WTC11 (cell line): ENCODE data around the gene PRAF2. TPM values are rescaled to one million over a fixed set of nuclear protein-coding genes. Genes with fewer than 3 reads are reported as not detected.

Source experiments
- ATAC-seq: fragments of 200-7000 bp; cut with Tn5 transposase; 2 replicates; pipeline ENCODE4 v1.10.0; 2021; ENCODE audit warnings: mild to moderate bottlenecking, moderate library complexity
- CTCF ChIA-PET: fragments of 300-600 bp; sonication (Branson Sonifier 250); formaldehyde crosslinking; loops from one replicate; lab custom pipeline; 2021; ENCODE audit warnings: antibody characterized with exemption; lab: Charles Lee
- POLR2A ChIA-PET: fragments of 350-600 bp; sonication (Branson Sonifier 250); formaldehyde crosslinking; loops from one replicate; lab custom pipeline; 2021; ENCODE audit warnings: antibody characterized with exemption; lab: Charles Lee
- DNase-seq: peaks from one replicate; pipeline ENCODE4 v3.0.0; 2021; ENCODE audit warnings: low spot score
- H3K27ac Mint-ChIP-seq: 2 replicates; pipeline ENCODE4 v1.8.0; 2021; ENCODE audit warnings: mixed read lengths
- H3K27me3 Mint-ChIP-seq: 2 replicates; pipeline ENCODE4 v1.8.0; 2021; ENCODE audit warnings: low read depth, mild to moderate bottlenecking, moderate library complexity, mixed read lengths
- H3K36me3 Mint-ChIP-seq: 2 replicates; pipeline ENCODE4 v1.8.0; 2021; ENCODE audit warnings: mixed read lengths
- H3K4me1 Mint-ChIP-seq: 2 replicates; pipeline ENCODE4 v1.8.0; 2022; ENCODE audit warnings: mixed read lengths
- H3K4me3 Mint-ChIP-seq: 2 replicates; pipeline ENCODE4 v1.8.0; 2021; ENCODE audit warnings: mild to moderate bottlenecking, moderate library complexity, mixed read lengths
- H3K9me3 Mint-ChIP-seq: 2 replicates; pipeline ENCODE4 v1.8.0; 2021; ENCODE audit warnings: mixed read lengths
- ARID4B ChIP-seq: sonication (generic); formaldehyde crosslinking; IDR thresholded peaks from 2 replicates; pipeline ENCODE4 v1.8.0; 2023; ENCODE audit warnings: missing genetic modification reagents, mild to moderate bottlenecking, borderline replicate concordance
- ELF4 ChIP-seq: sonication (generic); formaldehyde crosslinking; IDR thresholded peaks from 2 replicates; pipeline ENCODE4 v1.8.1; 2022; ENCODE audit warnings: low read depth, mild to moderate bottlenecking, moderate library complexity, missing genetic modification reagents
- JUN ChIP-seq: sonication (generic); formaldehyde crosslinking; IDR thresholded peaks from 2 replicates; pipeline ENCODE4 v1.8.0; 2023; ENCODE audit warnings: mild to moderate bottlenecking, missing genetic modification reagents
- MYBL2 ChIP-seq: sonication (generic); formaldehyde crosslinking; IDR thresholded peaks from 2 replicates; pipeline ENCODE4 v1.8.1; 2023; ENCODE audit warnings: mild to moderate bottlenecking, moderate library complexity, missing genetic modification reagents
- NFATC4 ChIP-seq: fragments of 250-450 bp; sonication (Bioruptor Pico); IDR thresholded peaks from 2 replicates; pipeline ENCODE4 v1.9.0; 2021; ENCODE audit warnings: mild to moderate bottlenecking
- NR3C1 ChIP-seq: sonication (generic); formaldehyde crosslinking; conservative IDR thresholded peaks from 2 replicates; pipeline ENCODE4 v1.8.1; 2023; ENCODE audit warnings: low read depth, mild to moderate bottlenecking, missing genetic modification reagents
- PRRX2 ChIP-seq: fragments of 250-450 bp; sonication (Bioruptor Pico); IDR thresholded peaks from 2 replicates; pipeline ENCODE4 v1.8.0; 2021; ENCODE audit warnings: mild to moderate bottlenecking
- TCF7 ChIP-seq: sonication (generic); formaldehyde crosslinking; IDR thresholded peaks from 2 replicates; pipeline ENCODE4 v1.8.0; 2022; ENCODE audit warnings: mild to moderate bottlenecking, low read depth, missing genetic modification reagents, moderate library complexity
- ZNF263 ChIP-seq: sonication (generic); formaldehyde crosslinking; IDR thresholded peaks from 2 replicates; pipeline ENCODE4 v1.8.1; 2022; ENCODE audit warnings: low read depth, mild to moderate bottlenecking, moderate library complexity, missing genetic modification reagents
- ZNF671 ChIP-seq: fragments of 250-450 bp; sonication (Bioruptor Pico); IDR thresholded peaks from 2 replicates; pipeline ENCODE4 v1.8.0; 2021; ENCODE audit warnings: mild to moderate bottlenecking
- total RNA-seq: library from RNA; stranded (reverse); gene quantifications from 3 replicates; pipeline ENCODE4 v1.2.3, GENCODE V29; 2021
- TF ChIP-seq, protein P1 (sequence below): fragments of 250-450 bp; sonication (Bioruptor Pico); conservative IDR thresholded peaks from 2 replicates; pipeline ENCODE4 v1.9.0; 2021; ENCODE audit warnings: mild to moderate bottlenecking
- TF ChIP-seq, protein P2 (sequence below): sonication (generic); formaldehyde crosslinking; IDR thresholded peaks from 2 replicates; pipeline ENCODE4 v1.8.1; 2022; ENCODE audit warnings: mild to moderate bottlenecking, moderate library complexity, missing genetic modification reagents
- TF ChIP-seq, protein P3 (sequence below): sonication (generic); formaldehyde crosslinking; IDR thresholded peaks from 2 replicates; pipeline ENCODE4 v1.8.1; 2023; ENCODE audit warnings: mild to moderate bottlenecking, missing genetic modification reagents, borderline replicate concordance
- TF ChIP-seq, protein P4 (sequence below): sonication (generic); formaldehyde crosslinking; IDR thresholded peaks from 2 replicates; pipeline ENCODE4 v1.8.0; 2023; ENCODE audit warnings: missing genetic modification reagents

PRAF2 gene
- total RNA-seq, 1 experiment from 2014 or later: 14.8 TPM

- H3K4me3 Mint-ChIP-seq: no peak overlapping the region
- H3K9me3 Mint-ChIP-seq: no peaks in the 10 kb centered on the region
- H3K36me3 Mint-ChIP-seq: no peaks in the 10 kb centered on the region
- TF ChIP-seq ZNF263 (CRISPR knock-in tag) (no peak), TCF7 (CRISPR knock-in tag) (no peak), ZNF671 (no peak), MYBL2 (CRISPR knock-in tag) (no peak), JUN (CRISPR knock-in tag) (no peak), NFATC4 (CRISPR knock-in tag) (no peak), NR3C1 (CRISPR knock-in tag) (no peak), ELF4 (CRISPR knock-in tag) (no peak), ARID4B (CRISPR knock-in tag) (no peak), PRRX2 (CRISPR knock-in tag) (no peak)
- TF ChIP-seq, protein P1, sequence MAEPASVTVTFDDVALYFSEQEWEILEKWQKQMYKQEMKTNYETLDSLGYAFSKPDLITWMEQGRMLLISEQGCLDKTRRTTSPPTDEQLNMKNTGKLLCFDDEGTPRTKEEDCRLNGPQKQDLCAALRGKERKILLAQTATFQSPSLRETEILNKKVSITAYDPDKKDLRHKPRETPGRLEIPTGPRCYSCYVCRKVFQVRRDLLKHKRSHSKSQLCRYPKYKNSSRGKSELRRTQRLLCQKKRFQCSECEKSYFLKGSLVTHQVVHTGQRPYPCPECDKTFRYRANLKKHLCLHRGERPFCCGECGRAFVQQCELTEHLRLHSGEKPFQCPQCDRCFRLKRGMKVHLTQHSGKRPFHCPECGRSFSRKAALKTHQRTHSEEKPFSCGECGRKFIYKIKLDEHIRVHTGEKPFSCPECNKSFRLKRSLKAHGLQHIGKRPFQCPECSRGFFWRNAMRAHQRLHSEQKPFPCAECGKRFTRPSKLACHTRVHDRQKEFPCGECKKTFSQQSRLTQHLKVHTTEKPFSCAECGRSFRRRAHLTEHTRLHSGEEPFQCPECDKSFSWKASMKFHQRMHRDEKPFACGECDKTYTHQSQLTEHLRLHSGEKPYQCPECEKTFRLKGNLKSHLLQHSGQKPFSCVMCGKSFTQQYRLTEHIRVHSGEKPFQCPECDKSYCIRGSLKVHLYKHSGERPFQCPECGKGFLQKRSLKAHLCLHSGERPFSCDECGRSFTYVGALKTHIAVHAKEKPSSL (CRISPR knock-in tag): no peak
- TF ChIP-seq, protein P2, sequence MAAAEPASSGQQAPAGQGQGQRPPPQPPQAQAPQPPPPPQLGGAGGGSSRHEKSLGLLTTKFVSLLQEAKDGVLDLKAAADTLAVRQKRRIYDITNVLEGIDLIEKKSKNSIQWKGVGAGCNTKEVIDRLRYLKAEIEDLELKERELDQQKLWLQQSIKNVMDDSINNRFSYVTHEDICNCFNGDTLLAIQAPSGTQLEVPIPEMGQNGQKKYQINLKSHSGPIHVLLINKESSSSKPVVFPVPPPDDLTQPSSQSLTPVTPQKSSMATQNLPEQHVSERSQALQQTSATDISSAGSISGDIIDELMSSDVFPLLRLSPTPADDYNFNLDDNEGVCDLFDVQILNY (CRISPR knock-in tag): no peak
- TF ChIP-seq, protein P3, sequence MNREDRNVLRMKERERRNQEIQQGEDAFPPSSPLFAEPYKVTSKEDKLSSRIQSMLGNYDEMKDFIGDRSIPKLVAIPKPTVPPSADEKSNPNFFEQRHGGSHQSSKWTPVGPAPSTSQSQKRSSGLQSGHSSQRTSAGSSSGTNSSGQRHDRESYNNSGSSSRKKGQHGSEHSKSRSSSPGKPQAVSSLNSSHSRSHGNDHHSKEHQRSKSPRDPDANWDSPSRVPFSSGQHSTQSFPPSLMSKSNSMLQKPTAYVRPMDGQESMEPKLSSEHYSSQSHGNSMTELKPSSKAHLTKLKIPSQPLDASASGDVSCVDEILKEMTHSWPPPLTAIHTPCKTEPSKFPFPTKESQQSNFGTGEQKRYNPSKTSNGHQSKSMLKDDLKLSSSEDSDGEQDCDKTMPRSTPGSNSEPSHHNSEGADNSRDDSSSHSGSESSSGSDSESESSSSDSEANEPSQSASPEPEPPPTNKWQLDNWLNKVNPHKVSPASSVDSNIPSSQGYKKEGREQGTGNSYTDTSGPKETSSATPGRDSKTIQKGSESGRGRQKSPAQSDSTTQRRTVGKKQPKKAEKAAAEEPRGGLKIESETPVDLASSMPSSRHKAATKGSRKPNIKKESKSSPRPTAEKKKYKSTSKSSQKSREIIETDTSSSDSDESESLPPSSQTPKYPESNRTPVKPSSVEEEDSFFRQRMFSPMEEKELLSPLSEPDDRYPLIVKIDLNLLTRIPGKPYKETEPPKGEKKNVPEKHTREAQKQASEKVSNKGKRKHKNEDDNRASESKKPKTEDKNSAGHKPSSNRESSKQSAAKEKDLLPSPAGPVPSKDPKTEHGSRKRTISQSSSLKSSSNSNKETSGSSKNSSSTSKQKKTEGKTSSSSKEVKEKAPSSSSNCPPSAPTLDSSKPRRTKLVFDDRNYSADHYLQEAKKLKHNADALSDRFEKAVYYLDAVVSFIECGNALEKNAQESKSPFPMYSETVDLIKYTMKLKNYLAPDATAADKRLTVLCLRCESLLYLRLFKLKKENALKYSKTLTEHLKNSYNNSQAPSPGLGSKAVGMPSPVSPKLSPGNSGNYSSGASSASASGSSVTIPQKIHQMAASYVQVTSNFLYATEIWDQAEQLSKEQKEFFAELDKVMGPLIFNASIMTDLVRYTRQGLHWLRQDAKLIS (CRISPR knock-in tag): no peak
- TF ChIP-seq, protein P4, sequence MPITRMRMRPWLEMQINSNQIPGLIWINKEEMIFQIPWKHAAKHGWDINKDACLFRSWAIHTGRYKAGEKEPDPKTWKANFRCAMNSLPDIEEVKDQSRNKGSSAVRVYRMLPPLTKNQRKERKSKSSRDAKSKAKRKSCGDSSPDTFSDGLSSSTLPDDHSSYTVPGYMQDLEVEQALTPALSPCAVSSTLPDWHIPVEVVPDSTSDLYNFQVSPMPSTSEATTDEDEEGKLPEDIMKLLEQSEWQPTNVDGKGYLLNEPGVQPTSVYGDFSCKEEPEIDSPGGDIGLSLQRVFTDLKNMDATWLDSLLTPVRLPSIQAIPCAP (CRISPR knock-in tag): no peak
- TF ChIP-seq, all 79 proteins: peak for 0
- ATAC-seq (no peak), DNase-seq (no peak)
- Mint-ChIP-seq H3K27me3 (no peaks in the 10 kb centered on the region), H3K27ac (no peak overlapping the region), H3K4me1 (peaks cover 3% of the 10 kb centered on the region; the same call in 1 of the 2 replicates)
- ChIA-PET POLR2A (no interaction called here), CTCF (no interaction called here)
Measured at GRCh38 chrX:49103637-49104036, 29.8 kb upstream of the PRAF2 start.
